Upper lobe of left lung (tissue), 6 donors: ENCODE results near the gene SLC18A3. TPM values are rescaled to one million over a fixed set of nuclear protein-coding genes. Genes with fewer than 3 reads are reported as not detected.

Experiments used
- ATAC-seq, 2 donors: fragments of 200-7000 bp; cut with Tn5 transposase; one replicate each; pipeline ENCODE4 v1.9.1; 2022; ENCODE audit warnings: mild to moderate bottlenecking in 2 of 2, moderate library complexity in 2 of 2; ENCODE audit not compliant: low FRiP score in 2 of 2
- DNase-seq, 2 donors: peaks; one replicate each; pipeline ENCODE4 v3.0.0-alpha.2; 2019 to 2020
- H3K27ac ChIP-seq, 4 donors: fragments of 200-600 bp; sonication (generic); one replicate each; pipeline ENCODE4 v1.5.1; 2016 to 2019
- H3K27me3 ChIP-seq, 4 donors: fragments of 200-600 bp; sonication (generic); one replicate each; pipeline ENCODE4 v1.5.1; 2017 to 2019
- H3K36me3 ChIP-seq, 4 donors: fragments of 200-600 bp; sonication (generic); one replicate each; pipeline ENCODE4 v1.5.1; 2016 to 2019
- H3K4me1 ChIP-seq, 4 donors: fragments of 200-600 bp; sonication (generic); one replicate each; pipeline ENCODE4 v1.5.1; 2018 to 2019
- H3K4me3 ChIP-seq, 4 donors: fragments of 200-600 bp; sonication (generic); one replicate each; pipeline ENCODE4 v1.5.1; 2017 to 2019; ENCODE audit warnings: mild to moderate bottlenecking in 2 of 4, moderate library complexity in 1 of 4
- H3K9me3 ChIP-seq, 4 donors: fragments of 200-600 bp; sonication (generic); one replicate each; pipeline ENCODE4 v1.5.1; 2018 to 2019
- EP300 ChIP-seq, 4 donors: sonication (generic); formaldehyde crosslinking; IDR thresholded peaks; one replicate each; pipeline ENCODE4 v1.5.1; 2017; ENCODE audit warnings: antibody characterized with exemption in 4 of 4, control low read depth in 2 of 4
- POLR2A ChIP-seq, 4 donors: fragments of 450-650 bp; IDR thresholded peaks; one replicate each; pipeline ENCODE4 v1.5.1; 2016 to 2017; ENCODE audit warnings: antibody characterized with exemption in 4 of 4, mild to moderate bottlenecking in 2 of 4
- POLR2AphosphoS5 ChIP-seq, 2 donors: sonication (generic); formaldehyde crosslinking; IDR thresholded peaks; one replicate each; pipeline ENCODE4 v1.5.1; 2017; ENCODE audit warnings: antibody characterized with exemption in 2 of 2
- WGBS, 2 donors: methylation state at CpG; one replicate each; pipeline ENCODE4 v1.1.5; 2017 to 2018; 5-methylcytosine and 5-hydroxymethylcytosine counted together
- total RNA-seq, 6 donors: library from RNA; depleted of rRNA in 4 of 6; stranded (reverse); fragments of >200 nt in 4 of 6; gene quantifications; one replicate each; pipeline versions ENCODE4 v1.1.0 to v1.2.1, GENCODE V29; 2016 to 2021
- TF ChIP-seq, protein P1 (sequence below), 6 experiments: fragments of 450-650 bp in 4 of 6; fragments of 200-600 bp in 2 of 6; sonication (generic) in 2 of 6; IDR thresholded peaks; one replicate each; pipeline ENCODE4 v1.5.1; 2016 to 2019; ENCODE audit warnings: antibody characterized with exemption in 6 of 6
- donor health status: DM: no; HTN: no; CAD: no; lungs with moderate emphysema.
- donor health status: DM: no; HTN: yes; CAD: no; lungs with severe emphysema.

The SLC18A3 gene
- total RNA-seq, result not detected

DNA sequence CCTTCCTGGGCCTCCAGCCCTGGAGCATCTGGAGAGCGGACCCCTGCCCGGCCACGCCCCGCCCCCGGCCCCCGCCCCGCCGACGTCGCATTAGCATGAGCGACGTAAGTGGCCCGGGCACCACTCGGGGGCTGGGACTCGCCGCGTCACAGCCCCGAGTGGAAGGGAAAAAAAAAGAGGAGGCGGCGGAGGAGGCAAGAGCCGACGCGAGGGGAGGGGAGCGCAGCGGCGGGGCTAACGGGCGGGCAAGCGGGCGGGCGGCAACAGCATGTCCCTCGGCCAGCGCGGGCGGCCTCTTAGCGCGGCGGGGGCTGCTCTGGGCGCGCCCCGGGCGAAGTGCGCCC lies at the start of gene SLC18A3:
TSS of gene SLC18A3 (plus strand) at position 197 of the 344 bp plus-strand sequence. CDS start 431 bp downstream, outside the sequence.
- Histone ChIP-seq H3K36me3 (no peaks in the 10 kb centered on the region), H3K9me3 (no peaks in the 10 kb centered on the region), H3K4me1 (peaks cover 11 to 42% (median 22%) of the 10 kb centered on the region in 4 donors), H3K27ac (no peak within 1 kb of the TSS), H3K27me3 (peaks cover 0 to 74% (median 36%) of the 10 kb centered on the region in 4 donors), H3K4me3 (peak within 1 kb of the TSS in 1 of 4 donors; percentile 5)
- TF ChIP-seq POLR2AphosphoS5 (IDR thresholded peaks at IDR 0.05) (no peak), POLR2A (IDR thresholded peaks at IDR 0.05) (no peak), EP300 (IDR thresholded peaks at IDR 0.05) (no peak)
- TF ChIP-seq, protein P1, sequence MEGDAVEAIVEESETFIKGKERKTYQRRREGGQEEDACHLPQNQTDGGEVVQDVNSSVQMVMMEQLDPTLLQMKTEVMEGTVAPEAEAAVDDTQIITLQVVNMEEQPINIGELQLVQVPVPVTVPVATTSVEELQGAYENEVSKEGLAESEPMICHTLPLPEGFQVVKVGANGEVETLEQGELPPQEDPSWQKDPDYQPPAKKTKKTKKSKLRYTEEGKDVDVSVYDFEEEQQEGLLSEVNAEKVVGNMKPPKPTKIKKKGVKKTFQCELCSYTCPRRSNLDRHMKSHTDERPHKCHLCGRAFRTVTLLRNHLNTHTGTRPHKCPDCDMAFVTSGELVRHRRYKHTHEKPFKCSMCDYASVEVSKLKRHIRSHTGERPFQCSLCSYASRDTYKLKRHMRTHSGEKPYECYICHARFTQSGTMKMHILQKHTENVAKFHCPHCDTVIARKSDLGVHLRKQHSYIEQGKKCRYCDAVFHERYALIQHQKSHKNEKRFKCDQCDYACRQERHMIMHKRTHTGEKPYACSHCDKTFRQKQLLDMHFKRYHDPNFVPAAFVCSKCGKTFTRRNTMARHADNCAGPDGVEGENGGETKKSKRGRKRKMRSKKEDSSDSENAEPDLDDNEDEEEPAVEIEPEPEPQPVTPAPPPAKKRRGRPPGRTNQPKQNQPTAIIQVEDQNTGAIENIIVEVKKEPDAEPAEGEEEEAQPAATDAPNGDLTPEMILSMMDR (IDR thresholded peaks at IDR 0.05), result no peak
- WGBS, 2 donors, result 4% methylated on average over 17 to 36 of the region's 43 CpGs
- ATAC-seq (no peak), DNase-seq (no peak)

DNA sequence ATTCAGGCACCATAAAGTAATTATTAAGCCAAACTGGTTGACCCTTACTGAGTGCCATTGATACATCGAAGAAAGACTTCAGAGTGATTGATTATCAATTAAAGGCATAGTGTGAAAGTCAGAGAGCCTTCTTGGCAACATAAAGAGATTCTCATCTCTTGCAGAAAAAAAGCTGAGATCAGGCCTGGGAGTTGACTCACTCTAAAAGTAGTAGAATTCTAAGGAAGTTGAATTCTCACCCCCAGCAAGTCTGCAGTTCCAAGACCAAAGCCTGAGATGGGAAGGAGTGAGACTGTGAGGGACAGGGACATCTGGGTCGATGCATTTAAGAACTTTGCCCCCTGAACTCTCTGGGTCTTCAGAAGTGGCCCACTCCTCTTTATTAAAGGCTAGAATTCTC lies 49.6 kb upstream of the SLC18A3 start:
- 68 to 82% methylated on average over 2 of the region's 2 CpGs for WGBS, 2 donors
- Histone ChIP-seq H3K36me3 (no peaks in the 10 kb centered on the region), H3K9me3 (no peaks in the 10 kb centered on the region), H3K4me1 (no peaks in the 10 kb centered on the region), H3K27me3 (no peaks in the 10 kb centered on the region), H3K4me3 (no peak overlapping the region), H3K27ac (no peak overlapping the region)
- TF ChIP-seq, protein P1 (IDR thresholded peaks at IDR 0.05), result no peak
- no peak for TF ChIP-seq EP300 (IDR thresholded peaks at IDR 0.05)
- no peak for TF ChIP-seq POLR2A (IDR thresholded peaks at IDR 0.05)
- TF ChIP-seq POLR2AphosphoS5 (IDR thresholded peaks at IDR 0.05), result no peak
- DNase-seq (no peak), ATAC-seq (no peak)

DNA sequence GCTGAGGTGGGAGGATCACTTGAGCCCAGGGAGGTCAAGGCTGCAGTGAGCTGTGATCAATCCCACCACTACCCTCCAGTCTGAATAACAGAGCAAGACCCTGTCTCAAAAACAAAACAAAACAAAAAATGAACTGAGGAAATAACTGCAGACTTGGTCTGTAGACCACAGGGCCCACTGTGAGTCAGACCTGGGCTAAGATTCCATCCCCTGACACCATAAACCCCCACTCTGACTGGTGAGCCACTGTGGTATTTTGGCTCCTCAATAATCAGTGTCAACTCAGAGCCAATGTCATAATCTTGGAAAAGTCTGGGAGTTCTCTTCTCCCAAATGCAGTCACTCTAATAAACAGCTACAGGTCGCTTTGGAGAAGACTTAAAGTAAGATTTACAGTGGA lies 47.2 kb upstream of the SLC18A3 start:
- no peaks in the 10 kb centered on the region for H3K27me3 ChIP-seq
- no peak for DNase-seq
- peak in 1 of 2 donors; percentile 34 for ATAC-seq
- H3K27ac ChIP-seq, result no peak overlapping the region
- 79 to 82% methylated on average over 1 of the region's 1 CpG for WGBS, 2 donors
- no peaks in the 10 kb centered on the region for H3K36me3 ChIP-seq
- TF ChIP-seq EP300 (IDR thresholded peaks at IDR 0.05), result no peak
- no peak for TF ChIP-seq POLR2A (IDR thresholded peaks at IDR 0.05)
- TF ChIP-seq, protein P1 (IDR thresholded peaks at IDR 0.05), result no peak
- no peak for TF ChIP-seq POLR2AphosphoS5 (IDR thresholded peaks at IDR 0.05)
- no peaks in the 10 kb centered on the region for H3K9me3 ChIP-seq
- no peak overlapping the region for H3K4me3 ChIP-seq
- no peaks in the 10 kb centered on the region for H3K4me1 ChIP-seq

DNA sequence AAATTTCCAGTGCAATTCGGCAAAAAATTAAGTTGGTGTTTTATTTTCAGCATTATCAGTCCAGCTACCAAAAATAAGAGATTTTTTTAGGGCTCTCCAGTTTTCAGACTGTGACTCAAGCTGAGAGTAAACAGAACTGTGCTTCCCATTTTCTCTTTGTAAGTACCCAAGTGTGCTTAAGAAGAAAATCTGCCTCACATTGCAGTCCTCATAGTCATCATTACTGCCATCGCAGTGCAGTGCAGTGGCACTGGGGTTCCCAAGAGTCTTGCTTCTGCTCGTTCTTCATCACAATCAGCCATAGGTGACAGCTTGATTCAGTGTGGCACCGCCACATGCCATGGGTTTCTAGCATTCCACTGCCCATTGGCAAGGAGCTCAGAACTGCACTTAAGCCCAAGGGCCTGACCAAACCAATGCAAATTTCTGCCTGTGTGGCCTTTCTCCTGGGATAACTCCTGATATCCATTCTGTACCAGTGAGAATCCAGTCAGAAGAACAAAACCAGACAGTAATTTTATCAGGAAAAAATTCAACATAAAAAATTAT lies 45.6 kb upstream of the SLC18A3 start:
- no peaks in the 10 kb centered on the region for H3K9me3 ChIP-seq
- no peak for ATAC-seq

More for the DNA sequence above, 45.6 kb upstream of the SLC18A3 start:
- Histone ChIP-seq H3K36me3 (no peaks in the 10 kb centered on the region), H3K4me1 (no peaks in the 10 kb centered on the region), H3K27me3 (no peaks in the 10 kb centered on the region), H3K4me3 (no peak overlapping the region), H3K27ac (no peak overlapping the region)
- no peak for DNase-seq
- WGBS, 2 donors, result 82 to 85% methylated on average over 2 to 4 of the region's 4 CpGs
- TF ChIP-seq, protein P1 (IDR thresholded peaks at IDR 0.05), result no peak
- TF ChIP-seq POLR2AphosphoS5 (IDR thresholded peaks at IDR 0.05) (no peak), POLR2A (IDR thresholded peaks at IDR 0.05) (no peak), EP300 (IDR thresholded peaks at IDR 0.05) (no peak)
